ENCODE measurements around the gene ECE2. TPM values are rescaled to one million over a fixed set of nuclear protein-coding genes. Genes with fewer than 3 reads are reported as not detected.
A peak's percentile ranks its signal among the peaks of the same experiment; 100 is the strongest.

Gene ECE2
- total RNA-seq, 6 experiments from 2014 or later: not detected

DNA sequence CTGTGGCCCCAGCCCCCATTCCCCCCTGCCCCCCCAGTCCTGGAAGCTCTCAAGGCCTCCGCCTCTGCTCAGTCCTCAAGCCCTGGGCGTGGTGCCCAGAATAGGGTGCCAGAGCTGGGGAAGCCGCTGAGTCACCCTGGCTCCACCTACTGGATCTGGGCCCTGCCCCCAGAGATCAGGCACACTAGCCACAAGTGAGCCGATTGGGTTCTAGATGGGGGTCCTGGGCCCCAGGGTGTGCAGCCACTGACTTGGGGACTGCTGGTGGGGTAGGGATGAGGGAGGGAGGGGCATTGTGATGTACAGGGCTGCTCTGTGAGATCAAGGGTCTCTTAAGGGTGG lies 44.3 kb downstream of the ECE2 start:
- H3K4me1 Mint-ChIP-seq (ENCODE audit: low read depth): peaks cover 55% of the 10 kb centered on the region
- DNase-seq: peak; percentile 97
- TF ChIP-seq, protein P1, sequence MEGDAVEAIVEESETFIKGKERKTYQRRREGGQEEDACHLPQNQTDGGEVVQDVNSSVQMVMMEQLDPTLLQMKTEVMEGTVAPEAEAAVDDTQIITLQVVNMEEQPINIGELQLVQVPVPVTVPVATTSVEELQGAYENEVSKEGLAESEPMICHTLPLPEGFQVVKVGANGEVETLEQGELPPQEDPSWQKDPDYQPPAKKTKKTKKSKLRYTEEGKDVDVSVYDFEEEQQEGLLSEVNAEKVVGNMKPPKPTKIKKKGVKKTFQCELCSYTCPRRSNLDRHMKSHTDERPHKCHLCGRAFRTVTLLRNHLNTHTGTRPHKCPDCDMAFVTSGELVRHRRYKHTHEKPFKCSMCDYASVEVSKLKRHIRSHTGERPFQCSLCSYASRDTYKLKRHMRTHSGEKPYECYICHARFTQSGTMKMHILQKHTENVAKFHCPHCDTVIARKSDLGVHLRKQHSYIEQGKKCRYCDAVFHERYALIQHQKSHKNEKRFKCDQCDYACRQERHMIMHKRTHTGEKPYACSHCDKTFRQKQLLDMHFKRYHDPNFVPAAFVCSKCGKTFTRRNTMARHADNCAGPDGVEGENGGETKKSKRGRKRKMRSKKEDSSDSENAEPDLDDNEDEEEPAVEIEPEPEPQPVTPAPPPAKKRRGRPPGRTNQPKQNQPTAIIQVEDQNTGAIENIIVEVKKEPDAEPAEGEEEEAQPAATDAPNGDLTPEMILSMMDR (IDR thresholded peaks at IDR 0.05): no peak
- H3K4me3 Mint-ChIP-seq: peak overlapping the region; percentile 81
- H3K27ac Mint-ChIP-seq: peak overlapping the region; percentile 70
- peaks cover 3% of the 10 kb centered on the region for H3K27me3 Mint-ChIP-seq (ENCODE audit: insufficient read depth)
- peaks cover 66% of the 10 kb centered on the region for H3K36me3 Mint-ChIP-seq (ENCODE audit: low read depth)
- H3K9me3 Mint-ChIP-seq: no peaks in the 10 kb centered on the region

DNA sequence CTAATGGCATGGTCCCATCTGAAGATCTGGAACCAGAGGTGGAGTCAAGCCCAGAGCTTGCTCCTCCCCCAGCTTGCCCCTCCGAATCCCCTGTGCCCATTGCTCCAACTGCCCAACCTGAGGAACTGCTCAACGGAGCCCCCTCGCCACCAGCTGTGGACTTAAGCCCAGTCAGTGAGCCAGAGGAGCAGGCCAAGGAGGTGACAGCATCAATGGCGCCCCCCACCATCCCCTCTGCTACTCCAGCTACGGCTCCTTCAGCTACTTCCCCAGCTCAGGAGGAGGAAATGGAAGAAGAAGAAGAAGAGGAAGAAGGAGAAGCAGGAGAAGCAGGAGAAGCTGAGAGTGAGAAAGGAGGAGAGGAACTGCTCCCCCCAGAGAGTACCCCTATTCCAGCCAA lies 45.8 kb downstream of the ECE2 start:
- peaks cover 62% of the 10 kb centered on the region for H3K36me3 Mint-ChIP-seq (ENCODE audit: low read depth)
- no peaks in the 10 kb centered on the region for H3K9me3 Mint-ChIP-seq
- TF ChIP-seq, protein P1 (IDR thresholded peaks at IDR 0.05): no peak
- peaks cover 54% of the 10 kb centered on the region for H3K4me1 Mint-ChIP-seq (ENCODE audit: low read depth)
- no peak for DNase-seq
- peak overlapping the region; percentile 70; the same call in 1 of the 2 replicates for H3K27ac Mint-ChIP-seq
- peaks cover 3% of the 10 kb centered on the region for H3K27me3 Mint-ChIP-seq (ENCODE audit: insufficient read depth)
- H3K4me3 Mint-ChIP-seq: no peak overlapping the region

DNA sequence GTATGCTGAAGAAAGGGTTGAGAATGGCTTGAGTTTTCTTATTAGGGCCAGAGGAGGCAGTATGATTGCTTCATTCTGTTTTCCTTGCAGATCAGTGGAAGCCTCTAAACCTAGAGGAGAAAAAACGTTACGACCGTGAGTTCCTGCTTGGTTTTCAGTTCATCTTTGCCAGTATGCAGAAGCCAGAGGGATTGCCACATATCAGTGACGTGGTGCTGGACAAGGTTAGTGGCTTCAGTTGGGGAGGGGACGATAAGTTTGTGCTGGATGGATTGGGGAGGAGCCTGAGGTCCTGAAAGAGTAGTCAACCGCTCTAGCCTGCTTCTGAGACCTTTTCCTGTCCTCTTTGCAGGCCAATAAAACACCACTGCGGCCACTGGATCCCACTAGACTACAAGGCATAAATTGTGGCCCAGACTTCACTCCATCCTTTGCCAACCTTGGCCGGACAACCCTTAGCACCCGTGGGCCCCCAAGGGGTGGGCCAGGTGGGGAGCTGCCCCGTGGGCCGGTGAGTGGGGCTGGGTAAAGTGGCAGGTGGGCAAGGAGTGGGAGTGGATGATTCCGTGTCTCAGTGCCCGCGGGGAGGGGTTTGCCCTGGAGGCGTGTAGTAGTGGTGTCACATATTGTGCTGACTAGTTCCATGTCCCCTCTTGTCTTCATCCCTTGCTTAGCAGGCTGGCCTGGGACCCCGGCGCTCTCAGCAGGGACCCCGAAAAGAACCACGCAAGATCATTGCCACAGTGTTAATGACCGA lies 47.1 kb downstream of the ECE2 start:
- H3K4me3 Mint-ChIP-seq: no peak overlapping the region; the same call in 1 of the 2 replicates
- peaks cover 45% of the 10 kb centered on the region for H3K4me1 Mint-ChIP-seq (ENCODE audit: low read depth)
- peaks cover 62% of the 10 kb centered on the region for H3K36me3 Mint-ChIP-seq (ENCODE audit: low read depth)

DNA sequence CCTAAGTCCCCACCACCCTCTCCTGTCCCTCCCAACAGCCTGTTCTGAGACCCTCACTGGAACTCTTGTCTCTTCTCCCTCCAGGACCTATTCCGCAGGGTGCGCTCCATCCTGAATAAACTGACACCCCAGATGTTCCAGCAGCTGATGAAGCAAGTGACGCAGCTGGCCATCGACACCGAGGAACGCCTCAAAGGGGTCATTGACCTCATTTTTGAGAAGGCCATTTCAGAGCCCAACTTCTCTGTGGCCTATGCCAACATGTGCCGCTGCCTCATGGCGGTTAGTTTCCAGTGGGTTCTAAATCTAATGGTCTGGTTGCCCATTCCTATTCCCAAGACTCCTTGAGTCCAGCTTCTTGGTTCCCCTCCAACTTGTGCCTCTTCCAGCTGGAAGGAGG lies 47.9 kb downstream of the ECE2 start:
- Mint-ChIP-seq H3K9me3 (no peaks in the 10 kb centered on the region), H3K27me3 (ENCODE audit: insufficient read depth) (peaks cover 3% of the 10 kb centered on the region), H3K36me3 (ENCODE audit: low read depth) (peaks cover 65% of the 10 kb centered on the region), H3K4me1 (ENCODE audit: low read depth) (peaks cover 47% of the 10 kb centered on the region), H3K4me3 (no peak overlapping the region), H3K27ac (peak overlapping the region; percentile 29; the same call in 1 of the 2 replicates)
- TF ChIP-seq, protein P1 (IDR thresholded peaks at IDR 0.05): no peak
- no peak for DNase-seq

More for the DNA sequence above, 47.1 kb downstream of the ECE2 start:
- TF ChIP-seq, protein P1 (IDR thresholded peaks at IDR 0.05): no peak; the same call in 1 of the 2 replicates
- Mint-ChIP-seq H3K27me3 (ENCODE audit: insufficient read depth) (peaks cover 3% of the 10 kb centered on the region), H3K27ac (peak overlapping the region; percentile 56; the same call in 1 of the 2 replicates), H3K9me3 (no peaks in the 10 kb centered on the region)
- DNase-seq: no peak

DNA sequence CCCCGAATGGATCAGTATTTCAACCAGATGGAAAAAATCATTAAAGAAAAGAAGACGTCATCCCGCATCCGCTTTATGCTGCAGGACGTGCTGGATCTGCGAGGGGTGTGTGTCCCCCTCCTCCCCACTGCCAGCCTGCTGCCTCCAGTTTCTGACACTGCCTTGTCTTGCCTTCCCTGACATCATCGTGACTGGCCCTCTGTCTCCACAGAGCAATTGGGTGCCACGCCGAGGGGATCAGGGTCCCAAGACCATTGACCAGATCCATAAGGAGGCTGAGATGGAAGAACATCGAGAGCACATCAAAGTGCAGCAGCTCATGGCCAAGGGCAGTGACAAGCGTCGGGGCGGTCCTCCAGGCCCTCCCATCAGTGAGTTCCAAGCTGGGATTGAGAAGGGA lies 49.4 kb downstream of the ECE2 start:
- Mint-ChIP-seq H3K36me3 (ENCODE audit: low read depth) (peaks cover 79% of the 10 kb centered on the region), H3K9me3 (no peaks in the 10 kb centered on the region), H3K4me1 (ENCODE audit: low read depth) (peaks cover 45% of the 10 kb centered on the region), H3K27me3 (ENCODE audit: insufficient read depth) (peaks cover 4% of the 10 kb centered on the region), H3K4me3 (no peak overlapping the region), H3K27ac (peak overlapping the region; percentile 33; the same call in 1 of the 2 replicates)
- TF ChIP-seq, protein P1 (IDR thresholded peaks at IDR 0.05): no peak
- no peak for DNase-seq

Data from HFFc6 (cell line).